IMR-90 (cell line): ENCODE measurements around the gene ACAT2. TPM values are rescaled to one million over a fixed set of nuclear protein-coding genes. Genes with fewer than 3 reads are reported as not detected.
"Not testable (repeated sequence)": the region's sequence is repeated elsewhere in the genome, so short reads cannot be mapped to it uniquely, and the experiment has no call there.

Experiments used
- ATAC-seq: fragments of 200-7000 bp; cut with Tn5 transposase; 2 replicates; pipeline ENCODE4 v1.9.1; 2020; ENCODE audit warnings: low read depth, mild to moderate bottlenecking, moderate library complexity
- BruUV-seq: library from RNA; stranded (reverse); fragments of 400-500 nt; replicated peaks from 2 replicates; lab custom pipeline; 2021; lab: Mats Ljungman, UMichigan
- CTCF ChIA-PET: fragments of 300-600 bp; formaldehyde crosslinking; extraction: SDS; loops from one replicate; lab custom pipeline; 2021; ENCODE audit warnings: antibody characterized with exemption; lab: Yijun Ruan, JAX
- POLR2A ChIA-PET: fragments of 300-600 bp; sonication (Branson Sonifier 250); formaldehyde crosslinking; loops from one replicate; lab custom pipeline; 2022; ENCODE audit warnings: antibody characterized with exemption; ENCODE audit not compliant: unreplicated experiment; lab: Charles Lee
- DNase-seq: peaks from one replicate; pipeline ENCODE4 v3.0.0; 2013
- H2AFZ ChIP-seq: replicated peaks from 2 replicates; pipeline ENCODE3; 2013; ENCODE audit warnings: low read length, mild to moderate bottlenecking; ENCODE audit not compliant: poor library complexity
- H2AK5ac ChIP-seq: 2 replicates; pipeline ENCODE4 v1.6.1; 2013; ENCODE audit warnings: low read depth, low read length, inconsistent platforms
- H2AK9ac ChIP-seq: replicated peaks from 2 replicates; pipeline ENCODE3; 2013; ENCODE audit warnings: mild to moderate bottlenecking, low read depth, low read length, moderate library complexity; ENCODE audit not compliant: poor library complexity
- H2BK120ac ChIP-seq: 2 replicates; pipeline ENCODE4 v1.6.1; 2013; ENCODE audit warnings: low read depth, low read length, inconsistent platforms
- H2BK15ac ChIP-seq: 3 replicates; pipeline ENCODE4 v1.6.1; 2013; ENCODE audit warnings: low read depth, low read length, inconsistent platforms
- H2BK20ac ChIP-seq: 2 replicates; pipeline ENCODE4 v1.6.1; 2013; ENCODE audit warnings: low read depth, mild to moderate bottlenecking, inconsistent platforms, low read length, moderate library complexity
- H2BK5ac ChIP-seq: 2 replicates; pipeline ENCODE4 v1.6.1; 2013; ENCODE audit warnings: mild to moderate bottlenecking, low read depth, low read length, inconsistent platforms; ENCODE audit not compliant: poor library complexity, severe bottlenecking
- H3K14ac ChIP-seq: replicated peaks from 2 replicates; pipeline ENCODE4 v1.6.1; 2013; ENCODE audit warnings: low read depth, low read length, inconsistent platforms
- H3K18ac ChIP-seq: 2 replicates; pipeline ENCODE4 v1.6.1; 2013; ENCODE audit warnings: low read depth, low read length, control low read depth
- H3K23ac ChIP-seq: 2 replicates; pipeline ENCODE4 v1.6.1; 2013; ENCODE audit warnings: low read depth, low read length, inconsistent platforms
- H3K27ac ChIP-seq: 2 replicates; pipeline ENCODE4 v1.5.1; 2013; ENCODE audit warnings: mild to moderate bottlenecking, control low read depth, low read length; ENCODE audit not compliant: insufficient read depth
- H3K27me3 ChIP-seq: 2 replicates; pipeline ENCODE4 v1.6.1; 2013; ENCODE audit warnings: low read length; ENCODE audit not compliant: control insufficient read depth, insufficient read depth
- H3K36me3 ChIP-seq: 2 replicates; pipeline ENCODE4 v1.6.1; 2013; ENCODE audit warnings: low read length, mixed read lengths; ENCODE audit not compliant: control insufficient read depth, insufficient read depth
- H3K4ac ChIP-seq: 2 replicates; pipeline ENCODE4 v1.6.1; 2013; ENCODE audit warnings: low read depth, low read length, inconsistent platforms
- H3K4me1 ChIP-seq: 2 replicates; pipeline ENCODE4 v1.6.1; 2013; ENCODE audit warnings: low read length, mixed read lengths; ENCODE audit not compliant: control insufficient read depth, insufficient read depth
- H3K4me2 ChIP-seq: 2 replicates; pipeline ENCODE4 v1.6.1; 2013; ENCODE audit warnings: low read depth, mild to moderate bottlenecking, control low read depth, low read length, moderate library complexity
- H3K4me3 ChIP-seq: 2 replicates; pipeline ENCODE4 v1.5.1; 2013; ENCODE audit warnings: low read depth, mild to moderate bottlenecking, control low read depth, low read length, moderate library complexity; ENCODE audit not compliant: insufficient read depth
- H3K56ac ChIP-seq: 2 replicates; pipeline ENCODE4 v1.6.1; 2013; ENCODE audit warnings: low read length, inconsistent platforms; ENCODE audit not compliant: insufficient read depth; ENCODE audit errors: extremely low read depth
- H3K79me1 ChIP-seq, 2 experiments: 2 replicates each; pipeline ENCODE4 v1.6.1; 2013; ENCODE audit warnings: low read length in 2 of 2, inconsistent platforms in 1 of 2, low read depth in 1 of 2
- H3K9ac ChIP-seq: 2 replicates; pipeline ENCODE4 v1.6.1; 2013; ENCODE audit warnings: low read depth, low read length, control low read depth
- H3K9me1 ChIP-seq: 2 replicates; pipeline ENCODE4 v1.6.1; 2013; ENCODE audit warnings: low read length, inconsistent platforms; ENCODE audit not compliant: insufficient read depth
- H3K9me3 ChIP-seq: 2 replicates; pipeline ENCODE4 v1.6.1; 2013; ENCODE audit warnings: low read length; ENCODE audit not compliant: control insufficient read depth, insufficient read depth
- H4K20me1 ChIP-seq: 2 replicates; pipeline ENCODE4 v1.6.1; 2013; ENCODE audit warnings: low read length, inconsistent platforms; ENCODE audit not compliant: insufficient read depth
- H4K5ac ChIP-seq: 2 replicates; pipeline ENCODE4 v1.6.1; 2013; ENCODE audit warnings: mild to moderate bottlenecking, low read depth, low read length, control low read depth
- H4K8ac ChIP-seq, 2 experiments: 2 replicates each; pipeline ENCODE4 v1.6.1; 2013; ENCODE audit warnings: low read depth in 2 of 2, low read length in 2 of 2, control low read depth in 1 of 2, inconsistent platforms in 1 of 2
- H4K91ac ChIP-seq: 2 replicates; pipeline ENCODE4 v1.6.1; 2013; ENCODE audit warnings: low read depth, low read length, inconsistent platforms; ENCODE audit not compliant: insufficient read depth
- ELK1 ChIP-seq: fragments of 150-350 bp; IDR thresholded peaks from 2 replicates; pipeline ENCODE4 v1.6.1; 2016; ENCODE audit warnings: low read depth, mild to moderate bottlenecking, low read length, moderate library complexity, borderline replicate concordance
- FOS ChIP-seq: fragments of 150-350 bp; IDR thresholded peaks from 2 replicates; pipeline ENCODE4 v1.6.1; 2016; ENCODE audit warnings: low read depth, low read length
- MAFK ChIP-seq: IDR thresholded peaks from 2 replicates; pipeline ENCODE4 v1.6.1; 2012; ENCODE audit warnings: low read depth, low read length, improper control_type of control experiment
- MAZ ChIP-seq: IDR thresholded peaks from 2 replicates; pipeline ENCODE4 v1.6.1; 2012; ENCODE audit warnings: low read depth, mild to moderate bottlenecking, low read length, improper control_type of control experiment, moderate library complexity, borderline replicate concordance
- MXI1 ChIP-seq: IDR thresholded peaks from 2 replicates; pipeline ENCODE4 v1.6.1; 2012; ENCODE audit warnings: low read depth, mild to moderate bottlenecking, low read length, moderate library complexity, borderline replicate concordance
- NFE2L2 ChIP-seq: fragments of 150-350 bp; IDR thresholded peaks from 2 replicates; pipeline ENCODE4 v1.6.1; 2016; ENCODE audit warnings: low read depth, mild to moderate bottlenecking, low read length
- POLR2A ChIP-seq: IDR thresholded peaks from 2 replicates; pipeline ENCODE4 v1.6.1; 2012; ENCODE audit warnings: mild to moderate bottlenecking, low read depth, low read length
- RAD21 ChIP-seq: IDR thresholded peaks from 2 replicates; pipeline ENCODE4 v1.6.1; 2012; ENCODE audit warnings: low read length, improper control_type of control experiment
- RCOR1 ChIP-seq: IDR thresholded peaks from 2 replicates; pipeline ENCODE4 v1.6.1; 2012; ENCODE audit warnings: mild to moderate bottlenecking, low read length, improper control_type of control experiment; ENCODE audit not compliant: insufficient replicate concordance
- RFX5 ChIP-seq: IDR thresholded peaks from 2 replicates; pipeline ENCODE4 v1.8.0; 2012; ENCODE audit warnings: low read depth, mild to moderate bottlenecking, low read length, moderate library complexity
- SMC3 ChIP-seq: fragments of 150-350 bp; IDR thresholded peaks from 2 replicates; pipeline ENCODE4 v1.6.1; 2016; ENCODE audit warnings: low read depth, mild to moderate bottlenecking, antibody characterized with exemption, low read length, moderate library complexity
- WGBS, 2 experiments: methylation state at CpG; one replicate each; pipeline versions ENCODE4 v1.1.5 to v1.1.7; 2013; ENCODE audit warnings: missing lambda C conversion rate in 2 of 2; ENCODE audit not compliant: insufficient read length in 1 of 2; ENCODE audit errors: extremely low coverage in 2 of 2; 5-methylcytosine and 5-hydroxymethylcytosine counted together
- dilution Hi-C: fragments of 300-500 bp; cut with HindIII; formaldehyde crosslinking; loops from one replicate; pipeline ENCODE4 v1.14.3; 2018; ENCODE audit warnings: low sequenced_read_pairs; ENCODE audit not compliant: unreplicated experiment
- in situ Hi-C: fragments of 300-500 bp; cut with MboI; formaldehyde crosslinking; loops from 3 replicates; pipeline ENCODE4 v1.14.3; 2019; ENCODE audit warnings: low sequenced_read_pairs, inconsistent platforms, mixed read lengths
- intact Hi-C: fragments of 100-400 bp; cut with micrococcal nuclease; formaldehyde crosslinking; loops from 2 replicates; pipeline ENCODE4 v1.10.0; 2022
- polyA plus RNA-seq, 3 experiments: library from polyadenylated mRNA; depleted of rRNA; stranded (reverse); fragments of >200 nt; gene quantifications; 2 replicates each; pipeline ENCODE4 v1.2.3, GENCODE V29; 2012; ENCODE audit warnings: low replicate concordance in 1 of 3
- total RNA-seq: library from RNA; depleted of rRNA; stranded (reverse); fragments of >200 nt; gene quantifications from 2 replicates; pipeline ENCODE4 v1.2.3, GENCODE V29; 2012

The ACAT2 gene
- total and polyA plus RNA-seq, 2 of the 4 experiments (the other 2 are of a cell fraction): 30.5 to 45.2 TPM

- H3K79me1 ChIP-seq: peaks cover 20 to 56% of the 10 kb centered on the region in 2 experiments
These were observed 37.1 kb upstream of the ACAT2 start for GRCh38 chr6:159724778-159725177.

GRCh38 chr6:159725208-159725607 lies 36.6 kb upstream of the ACAT2 start:
- H3K4ac ChIP-seq, H2BK120ac ChIP-seq, ATAC-seq, H3K9ac ChIP-seq, H3K23ac ChIP-seq, H3K9me3 ChIP-seq, H3K4me1 ChIP-seq, CTCF ChIA-PET, H3K9me1 ChIP-seq, H4K91ac ChIP-seq, BruUV-seq, DNase-seq, in situ Hi-C loops, H2AFZ ChIP-seq, H3K14ac ChIP-seq, H3K27me3 ChIP-seq, H2AK9ac ChIP-seq, H3K4me2 ChIP-seq, POLR2A ChIA-PET, H3K56ac ChIP-seq, H3K18ac ChIP-seq, H2BK20ac ChIP-seq, H2BK15ac ChIP-seq, H2BK5ac ChIP-seq, H2AK5ac ChIP-seq, H3K4me3 ChIP-seq, H3K27ac ChIP-seq, intact Hi-C loops, H3K36me3 ChIP-seq, H4K8ac ChIP-seq, H4K5ac ChIP-seq, dilution Hi-C loops: not testable (repeated sequence)
- Histone ChIP-seq H3K79me1 (peaks cover 20 to 55% of the 10 kb centered on the region in 2 experiments), H4K20me1 (peaks cover 26% of the 10 kb centered on the region)
- 100% methylated on average over 1 of the region's 3 CpGs; no CpG with 5 or more reads in 1 of the 2 experiments for WGBS, 2 experiments

More at GRCh38 chr6:159724778-159725177, 37.1 kb upstream of the ACAT2 start:
- Histone ChIP-seq H4K5ac (no peak overlapping the region), H2BK120ac (no peak overlapping the region), H3K36me3 (no peaks in the 10 kb centered on the region; the same call in 1 of the 2 replicates), H4K91ac (no peak overlapping the region), H3K9me3 (no peaks in the 10 kb centered on the region), H4K8ac (no peak overlapping the region), H4K20me1 (peaks cover 22% of the 10 kb centered on the region), H3K4me3 (no peak overlapping the region), H3K27ac (no peak overlapping the region), H3K4me2 (no peak overlapping the region), H2AFZ (no peak overlapping the region), H2AK9ac (no peak overlapping the region), H3K4me1 (peaks cover 3% of the 10 kb centered on the region; the same call in 1 of the 2 replicates), H3K9ac (no peak overlapping the region), H3K56ac (no peak overlapping the region), H2BK20ac (no peak overlapping the region), H2BK15ac (no peak overlapping the region), H3K14ac (no peak overlapping the region), H3K23ac (no peak overlapping the region), H3K18ac (no peak overlapping the region), H3K9me1 (peaks cover 3% of the 10 kb centered on the region), H2BK5ac (no peak overlapping the region), H3K27me3 (no peaks in the 10 kb centered on the region), H3K4ac (no peak overlapping the region), H2AK5ac (no peak overlapping the region)
- dilution Hi-C loops: no loop called here
- in situ Hi-C loops: loop anchor here (25.0 kb wide), 1 partner anchor 1087 kb away; the partner anchor contains the start of gene DYNLT1
- ATAC-seq (no peak), DNase-seq (no peak)
- CTCF ChIA-PET: no interaction called here
- TF ChIP-seq MAZ (no peak), MXI1 (no peak), POLR2A (no peak), MAFK (no peak), NFE2L2 (no peak), RAD21 (no peak), RFX5 (no peak), RCOR1 (no peak), ELK1 (no peak), FOS (no peak), SMC3 (no peak)
- intact Hi-C loops: no loop called here
- POLR2A ChIA-PET: no interaction called here
- no CpG with 5 or more reads among the region's 4 CpGs for WGBS, 2 experiments
- no TSS peak for BruUV-seq
